GM18520 (cell line): ENCODE measurements around the gene FBXO21.

Experiments used
- ATAC-seq: cut with Tn5 transposase; IDR thresholded peaks from one replicate; pipeline ENCODE4 v1.9.1; 2021; ENCODE audit not compliant: unreplicated experiment

FBXO21 gene

GRCh38 chr12:117166107-117166506, 24.2 kb downstream of the FBXO21 start:
- no peak for ATAC-seq

GRCh38 chr12:117165342-117165741, 24.9 kb downstream of the FBXO21 start:
- no peak for ATAC-seq

- ATAC-seq, result no peak
Observed at GRCh38 chr12:117162633-117163032, 27.6 kb downstream of the FBXO21 start.

- ATAC-seq, result no peak
Observed at GRCh38 chr12:117162167-117162539, 28.1 kb downstream of the FBXO21 start.

GRCh38 chr12:117161460-117162166, 28.7 kb downstream of the FBXO21 start:
- ATAC-seq, result no peak

GRCh38 chr12:117159674-117160073, 30.6 kb downstream of the FBXO21 start:
- no peak for ATAC-seq

- ATAC-seq, result no peak
Observed at GRCh38 chr12:117158911-117159553, 31.2 kb downstream of the FBXO21 start.

GRCh38 chr12:117158096-117158495, 32.2 kb downstream of the FBXO21 start:
- no peak for ATAC-seq

GRCh38 chr12:117155278-117156060, 34.8 kb downstream of the FBXO21 start:
- ATAC-seq, result no peak

- no peak for ATAC-seq
Observed at GRCh38 chr12:117152793-117153775, 37.2 kb downstream of the FBXO21 start.

GRCh38 chr12:117151403-117152031, 38.8 kb downstream of the FBXO21 start:
- ATAC-seq, result no peak

GRCh38 chr12:117149431-117149830, 40.8 kb downstream of the FBXO21 start:
- no peak for ATAC-seq

GRCh38 chr12:117148642-117149041, 41.6 kb downstream of the FBXO21 start:
- ATAC-seq, result no peak

GRCh38 chr12:117147639-117148038, 42.6 kb downstream of the FBXO21 start:
- ATAC-seq, result no peak

GRCh38 chr12:117145597-117146154, 44.6 kb downstream of the FBXO21 start:
- ATAC-seq, result no peak

- no peak for ATAC-seq
Observed at GRCh38 chr12:117144599-117144998, 45.7 kb downstream of the FBXO21 start.

- ATAC-seq, result no peak
Observed at GRCh38 chr12:117143008-117143532, 47.2 kb downstream of the FBXO21 start.

- no peak for ATAC-seq
Observed at GRCh38 chr12:117142094-117142493, 48.2 kb downstream of the FBXO21 start.

- ATAC-seq, result no peak
Observed at GRCh38 chr12:117141097-117141898, 49.0 kb downstream of the FBXO21 start.
